T-helper 2 cell treated with Interferon-gamma antibody and Interleukin-4, amounts not matched to agents 5 μg/mL and 100 μg/mL, for 36 hours (primary cell): ENCODE measurements around the gene OR8D4.
"Not testable (repeated sequence)": the region's sequence is repeated elsewhere in the genome, so short reads cannot be mapped to it uniquely, and the experiment has no call there.

Experiments used
- DNase-seq: peaks from one replicate; pipeline ENCODE4 v3.0.0; 2021; ENCODE audit warnings: low spot score
- H3K27ac Mint-ChIP-seq: one replicate; pipeline ENCODE4 v1.8.0; 2021; ENCODE audit warnings: mild to moderate bottlenecking, mixed read lengths
- H3K27me3 Mint-ChIP-seq: one replicate; pipeline ENCODE4 v1.8.0; 2021; ENCODE audit warnings: low read depth, mixed read lengths
- H3K36me3 Mint-ChIP-seq: one replicate; pipeline ENCODE4 v1.8.0; 2021; ENCODE audit warnings: low read depth, mixed read lengths
- H3K4me1 Mint-ChIP-seq: one replicate; pipeline ENCODE4 v1.8.0; 2021; ENCODE audit warnings: low read depth, mixed read lengths
- H3K4me3 Mint-ChIP-seq: one replicate; pipeline ENCODE4 v1.8.0; 2022; ENCODE audit warnings: mild to moderate bottlenecking, moderate library complexity, mixed read lengths
- H3K9me3 Mint-ChIP-seq: one replicate; pipeline ENCODE4 v1.8.0; 2021; ENCODE audit warnings: mixed read lengths

OR8D4 gene

DNA sequence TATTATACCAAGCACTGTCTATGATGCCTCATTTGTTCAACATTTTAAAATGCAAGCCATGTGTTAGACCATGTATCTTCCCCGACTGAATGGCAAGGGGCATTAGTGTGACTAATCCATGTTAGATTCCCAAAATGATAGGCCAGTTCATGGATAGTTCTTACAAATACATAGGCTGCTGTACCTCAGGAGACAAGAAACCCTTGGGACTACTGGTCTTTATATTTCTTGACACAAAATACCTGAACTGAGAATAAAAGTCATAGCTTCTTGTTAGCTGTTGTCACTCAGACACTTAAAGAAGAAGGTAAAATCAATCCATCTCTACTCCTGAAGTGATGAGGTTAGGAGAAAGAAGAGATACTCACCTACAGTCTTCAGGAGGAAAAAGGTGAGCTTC lies at the start of gene OR8D4:
Gene OR8D4 (plus strand): TSS at position 301 of the 400 bp plus-strand sequence. CDS start 4,265 bp downstream, outside the sequence.
- H3K27ac Mint-ChIP-seq: no peak within 1 kb of the TSS
- no peak within 1 kb of the TSS for H3K4me3 Mint-ChIP-seq
- peaks cover 4% of the 10 kb centered on the region for H3K27me3 Mint-ChIP-seq
- H3K9me3 Mint-ChIP-seq: no peaks in the 10 kb centered on the region
- H3K4me1 Mint-ChIP-seq: peaks cover 9% of the 10 kb centered on the region
- DNase-seq: no peak
- H3K36me3 Mint-ChIP-seq: no peaks in the 10 kb centered on the region

DNA sequence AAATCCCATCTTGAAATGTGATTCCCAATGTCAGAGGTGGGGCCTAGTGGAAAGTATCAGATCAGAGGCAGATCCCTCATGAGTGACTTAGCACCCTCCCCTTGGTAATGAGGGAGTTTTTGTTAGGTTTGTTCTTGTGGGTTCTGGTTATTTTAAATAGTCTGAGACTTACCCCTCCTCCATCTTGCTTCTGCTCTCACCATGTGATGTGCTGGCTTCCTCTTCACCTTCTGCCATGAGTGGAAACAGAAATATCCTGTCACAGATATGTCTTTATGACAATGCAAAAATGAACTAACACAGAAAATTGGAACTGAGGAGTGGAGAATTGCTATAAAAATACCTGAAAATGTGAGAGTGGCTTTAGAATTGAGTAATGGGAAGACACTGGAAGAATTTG lies 49.6 kb upstream of the OR8D4 start:
- H3K9me3 Mint-ChIP-seq: no peaks in the 10 kb centered on the region
- H3K36me3 Mint-ChIP-seq: no peaks in the 10 kb centered on the region
- peaks cover 5% of the 10 kb centered on the region for H3K27me3 Mint-ChIP-seq
- no peak for DNase-seq
- no peak overlapping the region for H3K27ac Mint-ChIP-seq
- no peak overlapping the region for H3K4me3 Mint-ChIP-seq
- H3K4me1 Mint-ChIP-seq: no peaks in the 10 kb centered on the region

DNA sequence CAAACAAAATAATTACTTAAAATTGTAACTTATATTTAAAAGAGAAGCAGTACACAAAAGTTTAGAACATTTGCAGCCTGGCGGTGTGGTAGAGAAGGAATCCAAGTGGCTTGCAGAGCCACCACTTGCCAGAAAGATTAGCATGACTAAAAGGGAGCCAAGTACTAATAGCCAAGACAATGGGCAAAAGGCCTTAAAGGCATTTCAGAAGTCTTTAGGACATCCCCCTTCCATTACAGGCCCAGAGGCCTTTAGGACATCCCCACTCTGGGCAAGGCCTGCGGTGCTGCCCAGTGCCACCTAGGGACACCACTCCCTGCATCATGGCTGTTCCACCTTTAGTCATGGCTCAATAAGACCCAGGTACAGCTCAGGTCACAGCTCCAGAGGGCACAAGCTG lies 48.9 kb upstream of the OR8D4 start:
- DNase-seq: no peak
- no peak overlapping the region for H3K27ac Mint-ChIP-seq
- no peaks in the 10 kb centered on the region for H3K9me3 Mint-ChIP-seq
- peaks cover 5% of the 10 kb centered on the region for H3K27me3 Mint-ChIP-seq
- no peak overlapping the region for H3K4me3 Mint-ChIP-seq
- no peaks in the 10 kb centered on the region for H3K4me1 Mint-ChIP-seq
- no peaks in the 10 kb centered on the region for H3K36me3 Mint-ChIP-seq

DNA sequence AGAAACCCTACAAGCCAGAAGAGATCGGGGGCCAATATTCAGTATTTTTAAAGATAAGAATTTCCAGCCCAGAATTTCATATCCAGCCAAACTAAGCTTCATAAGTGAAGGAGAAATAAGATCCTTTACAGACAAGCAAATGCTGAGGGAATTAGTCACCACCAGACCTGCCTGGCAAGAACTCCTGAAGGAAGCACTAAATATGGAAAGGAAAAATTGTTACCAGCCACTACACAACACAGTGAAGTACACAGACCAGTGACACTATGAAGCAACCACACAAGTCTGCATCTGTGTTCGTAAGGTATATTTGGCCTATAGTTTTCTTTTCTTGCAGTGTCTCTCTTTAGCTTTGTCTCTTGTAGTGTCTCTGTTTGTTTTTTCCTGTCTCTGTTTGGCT lies 45.5 kb upstream of the OR8D4 start:
- H3K27me3 Mint-ChIP-seq: no peaks in the 10 kb centered on the region
- H3K4me1 Mint-ChIP-seq: no peaks in the 10 kb centered on the region
- no peaks in the 10 kb centered on the region for H3K9me3 Mint-ChIP-seq
- DNase-seq: no peak
- H3K4me3 Mint-ChIP-seq: no peak overlapping the region
- no peak overlapping the region for H3K27ac Mint-ChIP-seq
- H3K36me3 Mint-ChIP-seq: no peaks in the 10 kb centered on the region

DNA sequence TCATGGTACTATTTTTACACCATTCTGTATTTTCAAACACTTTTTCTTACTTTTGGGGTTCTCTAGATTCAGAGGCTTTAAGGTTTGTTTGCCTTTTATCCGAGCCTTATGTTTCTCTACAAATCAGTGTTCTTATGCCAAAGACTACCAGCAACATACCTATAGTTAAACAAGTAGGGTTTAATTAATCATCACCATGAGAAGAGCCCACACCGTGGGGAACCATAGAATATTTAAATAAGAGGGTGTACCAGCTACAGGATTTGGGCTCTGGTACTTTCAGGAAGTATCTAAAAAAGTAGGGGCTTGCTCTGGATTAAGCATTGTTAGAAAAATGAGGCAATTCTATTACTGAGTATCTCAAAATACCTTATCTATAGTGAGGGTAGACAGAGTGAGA lies 42.2 kb upstream of the OR8D4 start:
- no peak for DNase-seq
- Mint-ChIP-seq H3K27me3 (no peaks in the 10 kb centered on the region), H3K27ac (no peak overlapping the region), H3K36me3 (no peaks in the 10 kb centered on the region), H3K4me3 (no peak overlapping the region), H3K9me3 (no peaks in the 10 kb centered on the region), H3K4me1 (no peaks in the 10 kb centered on the region)

DNA sequence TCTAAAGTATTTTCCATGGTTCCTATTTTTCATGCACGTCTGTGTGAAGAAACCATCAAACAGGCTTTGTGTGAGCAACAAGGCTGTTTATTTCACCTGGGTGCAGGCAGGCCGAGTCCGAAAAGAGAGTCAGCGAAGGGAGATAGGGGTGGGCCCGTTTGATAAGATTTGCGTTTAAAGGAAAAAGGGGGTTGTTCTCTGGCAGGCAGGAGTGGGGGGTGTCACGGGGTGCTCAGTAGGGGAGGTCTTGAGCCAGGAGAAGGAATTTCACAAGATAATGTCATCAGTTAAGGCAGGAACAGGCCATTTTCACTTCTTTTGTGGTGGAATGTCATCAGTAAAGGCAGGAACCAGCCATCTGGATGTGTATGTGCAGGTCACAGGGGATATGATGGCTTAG lies 36.7 kb upstream of the OR8D4 start:
- H3K9me3 Mint-ChIP-seq, H3K27ac Mint-ChIP-seq, H3K4me3 Mint-ChIP-seq: not testable (repeated sequence)

DNA sequence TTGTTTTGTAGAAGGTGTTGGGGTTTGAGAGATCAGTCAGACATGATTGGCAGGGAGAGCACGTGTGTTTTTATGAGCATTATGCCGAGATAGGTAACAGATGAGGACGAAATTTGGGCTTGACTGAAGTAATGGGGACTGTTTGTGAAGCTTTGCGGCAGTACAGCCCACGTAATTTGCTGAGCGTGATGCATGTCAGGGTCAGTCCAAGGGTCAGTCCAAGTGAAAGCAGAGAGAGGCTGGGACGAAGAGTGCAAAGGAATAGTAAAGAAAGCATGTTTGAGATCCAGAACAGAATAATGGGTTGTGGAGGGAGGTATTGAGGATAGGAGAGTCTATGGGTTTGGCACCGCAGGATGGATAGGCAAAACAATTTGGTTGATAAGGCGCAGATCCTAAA lies 34.2 kb upstream of the OR8D4 start:
- not testable (repeated sequence) for DNase-seq, H3K9me3 Mint-ChIP-seq

More for the DNA sequence above, 36.7 kb upstream of the OR8D4 start:
- H3K4me1 Mint-ChIP-seq, H3K36me3 Mint-ChIP-seq, H3K27me3 Mint-ChIP-seq, DNase-seq: not testable (repeated sequence)

DNA sequence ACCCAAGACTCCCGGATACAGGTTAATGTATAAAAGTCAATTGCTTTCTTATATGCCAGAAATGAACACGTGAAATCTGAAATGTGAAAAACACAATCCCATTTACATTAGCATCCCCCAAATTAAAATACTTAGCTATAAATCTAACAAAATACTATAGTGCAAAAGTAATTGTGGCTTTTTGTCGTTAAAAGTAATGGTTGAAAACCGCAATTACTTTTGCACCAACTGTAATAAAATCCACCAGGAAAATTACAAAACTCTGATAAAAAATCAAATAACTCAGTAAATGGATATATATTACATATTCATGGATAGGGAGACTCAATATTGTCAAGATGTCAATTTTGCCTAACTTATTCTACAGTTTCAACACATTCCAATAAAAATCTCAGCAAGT lies 21.1 kb upstream of the OR8D4 start:
- H3K9me3 Mint-ChIP-seq: no peaks in the 10 kb centered on the region
- no peak overlapping the region for H3K27ac Mint-ChIP-seq
- H3K27me3 Mint-ChIP-seq: peaks cover 2% of the 10 kb centered on the region
- no peaks in the 10 kb centered on the region for H3K4me1 Mint-ChIP-seq
- no peak overlapping the region for H3K4me3 Mint-ChIP-seq
- no peak for DNase-seq
- H3K36me3 Mint-ChIP-seq: no peaks in the 10 kb centered on the region

More for the DNA sequence above, 34.2 kb upstream of the OR8D4 start:
- H3K4me3 Mint-ChIP-seq, H3K36me3 Mint-ChIP-seq, H3K27ac Mint-ChIP-seq, H3K4me1 Mint-ChIP-seq, H3K27me3 Mint-ChIP-seq: not testable (repeated sequence)

DNA sequence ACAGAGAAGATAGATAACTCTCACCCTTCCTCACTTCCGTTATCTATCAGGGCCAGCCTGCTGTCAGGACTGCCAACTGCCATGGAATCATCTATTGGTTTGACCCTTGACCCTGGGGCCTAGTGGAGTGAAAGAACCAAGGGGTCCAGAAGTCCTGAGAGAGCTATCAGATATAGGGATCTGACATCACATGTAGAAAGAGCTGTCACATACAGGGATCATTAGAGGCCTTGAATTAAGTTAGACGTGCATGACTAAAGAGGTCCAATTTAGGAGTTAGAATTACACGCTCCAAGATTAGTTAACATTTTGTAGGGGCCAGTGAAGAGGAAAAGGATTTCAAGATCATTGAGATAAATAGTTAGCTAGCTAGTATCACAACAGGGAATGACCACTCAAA lies 16.4 kb upstream of the OR8D4 start, which contains the start of gene TMEM225:
Gene TMEM225 (minus strand): TSS at position 101 of the 400 bp plus-strand sequence. CDS start 245 bp downstream, outside the sequence.
- no peaks in the 10 kb centered on the region for H3K9me3 Mint-ChIP-seq
- H3K27me3 Mint-ChIP-seq: no peaks in the 10 kb centered on the region
- no peaks in the 10 kb centered on the region for H3K4me1 Mint-ChIP-seq
- DNase-seq: no peak
- H3K36me3 Mint-ChIP-seq: no peaks in the 10 kb centered on the region
- H3K27ac Mint-ChIP-seq: no peak within 1 kb of the TSS
- no peak within 1 kb of the TSS for H3K4me3 Mint-ChIP-seq

DNA sequence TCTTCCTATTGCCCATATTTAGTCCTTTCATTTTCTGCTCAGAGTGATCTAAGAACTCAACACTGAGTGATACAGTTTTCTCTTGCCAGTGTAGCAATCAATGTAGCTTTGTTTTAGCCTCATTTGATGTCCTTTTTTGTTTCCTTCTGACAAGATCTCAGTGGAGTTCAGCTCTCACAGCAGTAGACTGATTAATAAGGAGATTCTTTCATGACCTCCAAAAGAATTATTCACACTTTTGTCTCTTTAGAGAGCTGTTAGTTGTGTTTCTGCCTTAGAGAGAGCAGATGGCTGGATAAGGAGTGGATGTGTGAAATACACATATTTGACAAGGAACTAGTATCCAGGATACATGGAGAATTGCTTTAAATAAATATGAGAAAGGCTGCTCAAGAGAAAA lies 9.9 kb upstream of the OR8D4 start:
- H3K27ac Mint-ChIP-seq: no peak overlapping the region

DNA sequence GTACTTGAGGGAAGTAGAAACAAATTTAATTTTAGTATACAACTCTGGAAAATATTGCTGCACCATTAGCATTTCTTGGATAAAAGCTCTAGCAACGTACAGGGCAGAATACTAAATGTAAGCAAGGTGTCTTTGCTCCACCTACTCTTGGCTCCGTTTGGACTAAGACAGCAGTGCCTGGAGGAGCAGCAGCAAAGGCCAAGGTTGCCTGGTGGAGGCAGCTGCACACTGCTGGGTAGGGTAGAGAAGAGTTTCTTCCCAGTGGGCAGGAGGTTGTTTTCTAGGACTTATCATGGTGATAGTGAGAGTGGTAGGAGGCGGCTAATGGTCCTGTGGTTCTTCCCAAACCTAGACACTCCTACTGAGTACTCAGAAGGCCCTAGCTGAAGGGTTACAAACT lies 2.2 kb upstream of the OR8D4 start:
- Mint-ChIP-seq H3K9me3 (no peaks in the 10 kb centered on the region), H3K36me3 (no peaks in the 10 kb centered on the region), H3K4me3 (no peak overlapping the region), H3K4me1 (peaks cover 9% of the 10 kb centered on the region), H3K27me3 (peaks cover 4% of the 10 kb centered on the region), H3K27ac (no peak overlapping the region)
- no peak for DNase-seq

More for the DNA sequence above, 9.9 kb upstream of the OR8D4 start:
- Mint-ChIP-seq H3K4me1 (no peaks in the 10 kb centered on the region), H3K27me3 (peaks cover 2% of the 10 kb centered on the region), H3K9me3 (no peaks in the 10 kb centered on the region), H3K4me3 (no peak overlapping the region), H3K36me3 (no peaks in the 10 kb centered on the region)
- no peak for DNase-seq

DNA sequence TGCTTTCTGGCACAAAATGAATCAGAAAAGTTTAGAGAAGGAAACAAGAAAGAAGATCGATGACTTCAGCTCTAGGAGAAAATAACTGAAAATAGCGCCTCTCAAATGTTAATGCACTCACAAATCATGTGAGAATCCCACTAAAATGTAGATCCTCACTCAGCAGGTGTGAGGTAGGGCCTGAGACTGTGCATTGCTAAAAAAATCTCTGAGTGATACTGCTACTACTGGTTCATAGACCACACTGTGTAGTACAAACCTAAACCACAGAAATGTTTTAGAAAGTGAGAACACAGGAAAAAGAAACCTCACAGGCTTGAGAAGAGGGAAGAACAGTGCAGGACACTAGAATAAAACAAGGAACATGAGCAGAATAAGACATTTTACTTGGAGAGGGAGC lies 2.0 kb downstream of the OR8D4 start:
- DNase-seq: no peak

DNA sequence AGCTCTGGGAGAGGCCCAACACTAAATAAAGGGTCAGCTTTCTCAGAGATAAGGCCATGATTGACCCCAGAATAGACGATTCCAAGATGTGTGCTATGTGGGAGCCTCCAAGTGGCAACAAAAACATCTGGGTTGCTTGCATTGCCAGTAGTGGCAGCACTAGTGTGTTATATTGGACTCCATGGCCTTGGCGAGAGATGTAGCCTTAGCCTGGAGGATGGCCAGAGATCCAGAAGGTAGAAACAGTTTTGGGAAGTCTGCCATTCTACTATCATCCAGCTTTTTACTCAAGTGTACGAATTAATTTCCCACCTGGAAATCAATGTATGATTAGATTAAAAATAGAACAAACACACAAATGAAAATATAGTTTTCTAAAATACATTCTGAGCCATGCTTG lies 3.0 kb downstream of the OR8D4 start:
- Mint-ChIP-seq H3K4me3 (no peak overlapping the region), H3K27ac (no peak overlapping the region), H3K27me3 (peaks cover 10% of the 10 kb centered on the region), H3K9me3 (no peaks in the 10 kb centered on the region), H3K36me3 (no peaks in the 10 kb centered on the region), H3K4me1 (peaks cover 9% of the 10 kb centered on the region)
- DNase-seq: no peak

More for the DNA sequence above, 2.0 kb downstream of the OR8D4 start:
- Mint-ChIP-seq H3K27ac (no peak overlapping the region), H3K4me3 (no peak overlapping the region), H3K27me3 (peaks cover 10% of the 10 kb centered on the region), H3K4me1 (peaks cover 9% of the 10 kb centered on the region), H3K9me3 (no peaks in the 10 kb centered on the region), H3K36me3 (no peaks in the 10 kb centered on the region)

DNA sequence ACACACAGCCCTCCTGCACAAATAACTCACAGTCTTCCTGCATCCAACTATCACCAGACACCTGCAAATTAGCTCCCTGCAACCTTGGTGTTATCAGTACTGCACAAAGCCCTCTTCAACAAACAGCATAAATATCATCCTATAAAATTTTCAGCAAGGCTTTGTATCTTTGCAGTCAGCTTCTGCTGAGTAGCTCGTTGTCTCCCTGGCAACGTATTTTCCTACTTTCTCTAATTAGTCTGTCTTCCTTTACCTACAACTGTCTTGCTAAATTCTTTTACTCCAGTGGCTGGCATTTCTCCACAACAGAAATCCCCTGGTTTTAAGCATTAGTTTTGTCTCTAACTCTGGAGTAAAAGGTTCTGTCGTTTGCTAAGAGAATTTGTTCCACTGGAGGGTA lies 3.9 kb downstream of the OR8D4 start:
- Mint-ChIP-seq H3K27ac (no peak overlapping the region), H3K27me3 (peaks cover 10% of the 10 kb centered on the region), H3K36me3 (no peaks in the 10 kb centered on the region), H3K4me1 (peaks cover 9% of the 10 kb centered on the region), H3K4me3 (no peak overlapping the region), H3K9me3 (no peaks in the 10 kb centered on the region)
- DNase-seq: no peak

DNA sequence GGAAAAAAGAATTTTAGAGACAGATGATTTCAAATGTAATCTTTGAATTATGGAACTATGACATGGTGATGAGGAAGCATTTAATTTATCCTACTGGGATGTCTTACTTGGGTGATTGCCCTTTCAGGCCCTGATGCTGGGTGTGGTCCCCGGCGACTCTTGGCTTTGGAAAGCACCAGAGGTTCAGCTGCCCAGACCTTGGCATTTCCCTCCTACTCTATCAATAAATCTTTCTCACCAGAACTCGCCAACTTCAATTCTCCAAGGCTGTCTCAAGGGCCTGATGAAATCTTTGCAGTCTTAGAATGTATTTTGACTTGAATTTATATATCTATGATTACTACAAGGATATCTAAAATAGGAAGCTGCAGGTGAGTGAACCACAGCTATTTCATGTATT lies 19.0 kb downstream of the OR8D4 start:
- no peak for DNase-seq
- H3K4me1 Mint-ChIP-seq: no peaks in the 10 kb centered on the region
- H3K9me3 Mint-ChIP-seq: no peaks in the 10 kb centered on the region
- H3K4me3 Mint-ChIP-seq: no peak overlapping the region
- H3K36me3 Mint-ChIP-seq: no peaks in the 10 kb centered on the region
- peaks cover under 1% of the 10 kb centered on the region for H3K27me3 Mint-ChIP-seq
- no peak overlapping the region for H3K27ac Mint-ChIP-seq
